Measurements from ENCODE around the gene LRRC7. TPM values are rescaled to one million over a fixed set of nuclear protein-coding genes. Genes with fewer than 3 reads are reported as not detected.
"Not testable (repeated sequence)": the region's sequence is repeated elsewhere in the genome, so short reads cannot be mapped to it uniquely, and the experiment has no call there.

Gene LRRC7
- total RNA-seq, 2 donors from 2014 or later = 0.12 to 1.0 TPM

- no peak for DNase-seq
- ATAC-seq = no peak
- intact Hi-C loops (cut with DNase I, micrococcal nuclease) = no loop called here
Measured at GRCh38 chr1:69679965-69680364, 112.2 kb downstream of the LRRC7 start.

GRCh38 chr1:69686367-69686984 is 118.8 kb downstream of the LRRC7 start:
- DNase-seq (no peak), ATAC-seq (no peak)
- intact Hi-C loops (cut with DNase I, micrococcal nuclease) = no loop called here

- intact Hi-C loops (cut with DNase I, micrococcal nuclease) = no loop called here
- ATAC-seq (no peak), DNase-seq (no peak)
Measured at GRCh38 chr1:69688193-69688592, 120.5 kb downstream of the LRRC7 start.

- DNase-seq (no peak), ATAC-seq (no peak)
- intact Hi-C loops (cut with DNase I, micrococcal nuclease) = no loop called here
Measured at GRCh38 chr1:69691179-69691578, 123.5 kb downstream of the LRRC7 start.

- DNase-seq (no peak), ATAC-seq (no peak)
- intact Hi-C loops (cut with DNase I, micrococcal nuclease) = no loop called here
Measured at GRCh38 chr1:69693921-69694675, 126.4 kb downstream of the LRRC7 start.

GRCh38 chr1:69697340-69697739 is 129.6 kb downstream of the LRRC7 start:
- no peak for ATAC-seq
- intact Hi-C loops (cut with DNase I, micrococcal nuclease) = no loop called here
- no peak for DNase-seq

- intact Hi-C loops (cut with DNase I, micrococcal nuclease) = no loop called here
- ATAC-seq (no peak), DNase-seq (peak in 1 of 2 donors; percentile 9)
Measured at GRCh38 chr1:69700770-69701169, 133.0 kb downstream of the LRRC7 start.

- intact Hi-C loops (cut with DNase I, micrococcal nuclease) = no loop called here
- DNase-seq (no peak), ATAC-seq (no peak)
Measured at GRCh38 chr1:69702085-69702484, 134.4 kb downstream of the LRRC7 start.

GRCh38 chr1:69706473-69706872 is 138.8 kb downstream of the LRRC7 start:
- ATAC-seq (no peak), DNase-seq (no peak)
- intact Hi-C loops (cut with DNase I, micrococcal nuclease) = no loop called here

- intact Hi-C loops (cut with DNase I, micrococcal nuclease) = no loop called here
- no peak for ATAC-seq
- no peak for DNase-seq
Measured at GRCh38 chr1:69707103-69707502, 139.4 kb downstream of the LRRC7 start.

- no peak for ATAC-seq
- no peak for DNase-seq
- intact Hi-C loops (cut with DNase I, micrococcal nuclease) = no loop called here
Measured at GRCh38 chr1:69710484-69711189, 142.9 kb downstream of the LRRC7 start.

- ATAC-seq (no peak), DNase-seq (no peak)
- intact Hi-C loops (cut with DNase I, micrococcal nuclease) = no loop called here
Measured at GRCh38 chr1:69711190-69711930, 143.6 kb downstream of the LRRC7 start.

- ATAC-seq; intact Hi-C loops (cut with DNase I, micrococcal nuclease); DNase-seq: not testable (repeated sequence)
Measured at GRCh38 chr1:69717834-69718233, 150.1 kb downstream of the LRRC7 start.

- intact Hi-C loops (cut with DNase I, micrococcal nuclease) = no loop called here
- no peak for ATAC-seq
- no peak for DNase-seq
Measured at GRCh38 chr1:69728206-69728605, 160.5 kb downstream of the LRRC7 start.

GRCh38 chr1:69733061-69733460 is 165.3 kb downstream of the LRRC7 start:
- DNase-seq (no peak), ATAC-seq (no peak)
- intact Hi-C loops (cut with DNase I, micrococcal nuclease) = no loop called here

GRCh38 chr1:69737527-69738185 is 169.9 kb downstream of the LRRC7 start:
- intact Hi-C loops (cut with DNase I, micrococcal nuclease) = no loop called here
- DNase-seq (no peak), ATAC-seq (peak; percentile 62)

- intact Hi-C loops (cut with DNase I, micrococcal nuclease) = no loop called here
- ATAC-seq = no peak
- no peak for DNase-seq
Measured at GRCh38 chr1:69738458-69739250, 170.9 kb downstream of the LRRC7 start.

GRCh38 chr1:69739251-69739605 is 171.5 kb downstream of the LRRC7 start:
- no peak for ATAC-seq
- intact Hi-C loops (cut with DNase I, micrococcal nuclease) = no loop called here
- no peak for DNase-seq
